NCI-H510A treated with DMSO at 0.1 percent for 48 hours (cell line): ENCODE data around the gene GPSM3.
"Not testable (repeated sequence)": the region's sequence is repeated elsewhere in the genome, so short reads cannot be mapped to it uniquely, and the experiment has no call there.

ENCODE experiments used
- DNase-seq: peaks from one replicate; lab custom pipeline; 2025; lab: John Stamatoyannopoulos, UW

Gene GPSM3

GRCh38 chr6:32192608-32193039 lies at the start of gene GPSM3:
GPSM3 (minus strand) TSS chr6:32192643; CDS start chr6:32192513, 130 bp downstream.
- peak; percentile 53 for DNase-seq

GRCh38 chr6:32240686-32241085 lies 48.2 kb upstream of the GPSM3 start:
- DNase-seq, result no peak

GRCh38 chr6:32239462-32239861 lies 47.0 kb upstream of the GPSM3 start:
- DNase-seq, result no peak

DNA sequence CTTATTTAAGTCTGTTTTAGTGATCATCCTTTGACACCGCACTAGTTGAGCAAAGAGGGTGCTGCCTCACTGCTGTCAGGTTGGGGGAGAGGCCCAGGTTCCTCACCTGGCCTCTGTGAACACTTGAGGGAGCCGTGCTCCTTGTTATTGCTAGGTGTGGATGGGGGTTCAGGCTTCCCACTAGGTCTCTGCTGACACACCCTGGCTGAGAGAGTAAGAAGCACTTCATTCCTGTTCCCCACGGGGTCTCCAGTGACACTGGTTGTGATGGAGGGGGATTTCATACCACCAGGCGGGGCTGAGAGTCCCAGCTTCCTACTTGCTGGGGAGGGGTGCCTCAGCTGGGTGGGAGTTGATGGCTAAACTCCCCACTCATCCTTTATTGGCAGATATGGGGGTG lies 42.5 kb upstream of the GPSM3 start:
- no peak for DNase-seq

GRCh38 chr6:32226434-32226833 lies 34.0 kb upstream of the GPSM3 start:
- no peak for DNase-seq

- DNase-seq, result no peak
Measured at GRCh38 chr6:32224696-32225095, 32.3 kb upstream of the GPSM3 start.

DNA sequence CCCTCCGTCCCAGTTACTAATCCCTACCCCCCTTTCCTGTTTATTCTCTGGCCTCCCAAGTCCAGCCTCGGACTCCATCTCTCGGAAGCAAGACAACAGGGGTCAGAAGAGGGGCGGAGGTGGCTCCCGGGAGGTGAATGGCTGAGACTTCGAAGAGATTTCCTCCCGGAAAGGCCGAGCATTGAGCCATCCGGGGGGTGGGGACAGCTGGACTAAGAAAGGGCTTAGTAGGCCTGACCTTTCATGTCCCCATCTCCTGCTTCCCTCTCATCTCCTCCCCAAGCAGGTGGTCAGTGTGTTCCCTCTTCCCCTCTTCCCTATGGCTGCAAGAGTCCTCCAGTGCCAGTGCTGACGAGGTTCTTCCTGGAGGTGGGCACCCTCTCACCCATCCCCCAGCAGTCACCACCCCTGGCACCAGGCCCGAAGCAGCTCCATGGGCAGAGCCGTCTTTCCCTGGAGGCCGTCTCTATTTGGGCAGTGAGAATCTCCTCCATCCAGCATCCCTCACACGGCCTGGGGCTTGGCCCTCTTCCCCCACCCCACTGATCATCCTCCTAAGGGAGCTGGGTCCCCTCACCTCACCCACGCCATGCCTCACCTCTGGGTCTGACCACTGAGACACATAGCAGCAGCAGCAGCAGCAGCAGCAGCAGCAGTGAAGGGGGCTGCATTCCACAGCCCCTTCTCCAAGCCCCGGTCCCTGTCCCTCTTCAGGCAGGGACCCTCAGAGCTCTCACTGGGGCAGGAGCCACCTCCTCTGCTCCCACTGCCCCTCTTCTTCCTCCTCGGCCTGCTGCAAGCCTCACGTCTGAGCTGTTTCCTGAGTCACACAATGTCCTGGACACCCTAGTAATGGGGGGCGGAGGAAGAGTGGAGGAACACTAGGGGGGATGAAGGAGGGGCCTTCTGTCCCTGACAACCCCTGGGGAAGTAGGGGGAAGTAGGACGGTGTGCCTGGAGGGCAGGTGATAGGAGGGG lies 31.1 kb upstream of the GPSM3 start, which contains the start of gene NOTCH4:
Gene NOTCH4, minus strand, starts transcription at position 810 of the 978 bp plus-strand sequence. Its CDS starts 139 bp downstream, at position 671.
- DNase-seq, result no peak

- DNase-seq, result no peak
Measured at GRCh38 chr6:32222333-32223230, 30.1 kb upstream of the GPSM3 start.

GRCh38 chr6:32220021-32220420 lies 27.6 kb upstream of the GPSM3 start:
- no peak for DNase-seq

DNA sequence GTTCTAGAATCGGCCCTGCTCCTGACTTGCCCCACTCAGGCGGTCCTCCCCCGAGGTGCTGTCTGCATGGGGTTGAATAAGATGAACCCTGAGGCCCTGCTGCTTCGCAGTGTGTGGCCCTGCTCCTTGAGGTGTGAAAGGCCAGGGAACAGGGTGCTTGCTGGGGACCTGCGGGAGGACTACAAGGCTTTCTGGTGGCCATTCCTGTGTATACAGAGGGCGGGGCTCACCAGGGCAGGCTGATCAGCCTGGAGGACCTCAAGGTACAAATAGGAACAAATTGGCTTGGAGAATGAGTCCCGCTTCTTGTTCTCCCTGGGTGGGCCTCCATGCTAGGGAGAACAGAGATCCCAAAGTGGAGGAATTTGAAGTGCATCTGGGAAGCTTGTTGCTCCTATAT lies 25.7 kb upstream of the GPSM3 start:
- DNase-seq, result no peak

DNA sequence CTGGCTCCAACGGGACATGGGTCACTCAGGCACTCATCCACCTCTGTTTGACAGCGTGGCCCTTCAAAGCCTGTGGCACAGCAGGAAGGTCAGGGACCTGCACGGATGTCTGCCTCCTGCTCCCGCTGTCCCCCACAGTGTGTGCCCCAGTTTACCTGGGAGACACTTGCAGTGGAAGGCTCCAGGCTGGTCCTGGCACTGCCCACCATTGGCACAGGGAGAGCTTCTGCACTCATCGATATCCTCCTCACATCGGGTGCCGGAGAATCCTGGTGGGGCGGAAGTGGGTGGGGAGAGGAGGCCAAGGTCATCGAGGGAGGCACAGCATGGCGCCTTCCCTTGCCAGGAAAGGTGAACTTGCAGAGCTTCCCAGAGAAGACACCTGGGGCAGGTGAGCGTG lies 24.6 kb upstream of the GPSM3 start:
- DNase-seq, result no peak

GRCh38 chr6:32216285-32216684 lies 23.8 kb upstream of the GPSM3 start:
- DNase-seq, result no peak

DNA sequence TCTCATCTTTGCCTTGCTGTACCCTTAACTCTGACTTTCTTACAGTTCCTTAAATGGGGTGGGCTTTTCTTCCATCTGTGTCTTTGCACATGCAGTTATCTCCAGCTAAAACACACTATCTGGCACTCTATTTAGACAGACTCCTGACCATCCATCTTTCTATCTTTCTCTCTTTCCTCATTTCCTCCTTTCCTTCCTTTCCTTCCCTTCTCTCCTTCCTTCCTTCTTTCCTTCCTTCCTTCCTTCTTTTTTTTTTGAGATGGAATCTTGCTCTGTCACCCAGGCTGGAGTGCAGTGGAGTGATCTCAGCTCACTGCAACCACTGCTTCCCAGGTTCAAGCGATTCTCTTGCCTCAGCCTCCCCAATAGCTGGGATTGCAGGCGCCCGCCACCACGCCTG lies 23.2 kb upstream of the GPSM3 start:
- no peak for DNase-seq

- DNase-seq, result no peak
Measured at GRCh38 chr6:32214126-32214525, 21.7 kb upstream of the GPSM3 start.

DNA sequence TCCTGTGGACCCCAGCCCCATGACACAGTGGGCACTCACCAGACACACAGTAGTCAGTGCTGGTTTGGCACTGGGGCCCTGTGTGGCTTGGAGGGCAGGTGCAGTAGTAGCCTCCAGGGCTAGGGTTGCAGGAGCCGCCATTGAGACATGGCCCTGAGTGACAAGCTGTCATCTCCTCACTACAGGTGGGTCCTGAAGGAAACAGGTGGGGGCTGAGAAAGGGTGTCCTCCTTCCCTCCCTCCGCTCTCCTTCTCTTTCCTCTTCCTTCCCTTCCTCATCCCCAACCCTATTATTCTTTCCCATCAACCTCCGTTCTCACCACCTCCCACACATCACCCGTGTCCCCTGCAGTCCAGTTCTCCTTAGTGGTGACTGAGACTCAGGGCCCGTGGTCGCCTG lies 21.2 kb upstream of the GPSM3 start:
- DNase-seq, result no peak

DNA sequence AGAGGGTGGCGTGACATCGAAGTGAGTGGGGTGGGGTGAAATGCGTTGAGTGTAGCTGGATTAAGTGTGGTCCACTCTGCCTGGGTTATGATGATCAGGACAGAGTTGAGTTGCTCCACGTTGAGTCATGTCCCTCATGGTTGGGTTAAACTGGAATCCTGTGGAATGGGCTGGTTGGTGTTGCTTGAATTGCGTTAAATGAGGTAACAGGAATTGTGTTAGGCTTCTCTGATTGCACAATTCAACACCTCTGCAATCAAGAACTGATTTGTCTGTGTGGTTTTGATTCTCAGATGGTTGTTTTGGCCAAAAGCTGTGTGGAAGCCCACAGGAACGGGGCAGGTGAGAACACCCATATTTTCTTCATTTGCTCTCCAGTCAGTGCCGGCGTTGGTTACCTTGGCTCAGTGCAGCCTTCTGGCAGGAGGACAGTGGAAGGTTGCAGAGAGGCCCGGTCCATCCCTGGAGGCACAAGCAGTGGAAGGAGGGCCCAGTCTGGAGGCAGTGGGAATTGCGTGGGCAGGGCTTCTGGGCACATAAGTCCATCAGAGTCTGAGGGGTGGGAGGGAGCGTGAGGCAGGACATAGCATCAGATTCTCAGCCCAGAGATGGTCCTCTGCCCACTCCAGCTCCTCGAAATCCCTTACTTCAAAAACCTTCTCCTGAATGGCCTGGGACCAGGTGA lies 19.8 kb upstream of the GPSM3 start:
- DNase-seq, result no peak

- DNase-seq, result not testable (repeated sequence)
Measured at GRCh38 chr6:32211432-32211831, 19.0 kb upstream of the GPSM3 start.

- no peak for DNase-seq
Measured at GRCh38 chr6:32210191-32210601, 17.8 kb upstream of the GPSM3 start.

- no peak for DNase-seq
Measured at GRCh38 chr6:32208996-32209395, 16.6 kb upstream of the GPSM3 start.

- no peak for DNase-seq
Measured at GRCh38 chr6:32204268-32204715, 11.8 kb upstream of the GPSM3 start.

GRCh38 chr6:32203426-32204267 lies 11.2 kb upstream of the GPSM3 start:
- no peak for DNase-seq
